PFSK-1 (cell line): ENCODE results near the gene ATP13A2.

Experiments used
- FOXP2 ChIP-seq: optimal IDR thresholded peaks from 2 replicates; pipeline ENCODE3; 2011; ENCODE audit warnings: borderline replicate concordance, control low read depth, inconsistent platforms; ENCODE audit not compliant: insufficient read depth; ENCODE audit errors: extremely low read length, extremely low read depth
- POLR2AphosphoS5 ChIP-seq: IDR thresholded peaks from 2 replicates; pipeline ENCODE4 v1.6.1; 2012; ENCODE audit warnings: low read depth, mild to moderate bottlenecking, control low read depth, low read length, moderate library complexity
- REST ChIP-seq, 2 experiments: IDR thresholded peaks; 2 replicates each; pipeline versions ENCODE4 v1.6.1 to v1.8.0; 2011 to 2012; ENCODE audit warnings: low read depth in 2 of 2, low read length in 2 of 2, control low read depth in 1 of 2, inconsistent platforms in 1 of 2, mild to moderate bottlenecking in 1 of 2, moderate library complexity in 1 of 2; ENCODE audit not compliant: insufficient read depth in 1 of 2
- SIN3A ChIP-seq: IDR thresholded peaks from 2 replicates; pipeline ENCODE4 v1.6.1; 2012; ENCODE audit warnings: mild to moderate bottlenecking, low read length, moderate library complexity, borderline replicate concordance; ENCODE audit not compliant: insufficient read depth
- TAF1 ChIP-seq: IDR thresholded peaks from 2 replicates; pipeline ENCODE4 v1.6.1; 2012; ENCODE audit warnings: low read length, control low read depth, borderline replicate concordance; ENCODE audit not compliant: insufficient read depth

Gene ATP13A2

GRCh38 chr1:17013491-17014320 lies 2.0 kb upstream of the ATP13A2 start:
- TF ChIP-seq POLR2AphosphoS5: no peak
- no peak for TF ChIP-seq FOXP2
- no peak for TF ChIP-seq REST (IDR thresholded peaks at IDR 0.05; ENCODE audit: insufficient read depth in 1 of 2, low read depth in 2 of 2, low read length in 2 of 2)
- no peak for TF ChIP-seq TAF1
- no peak for TF ChIP-seq SIN3A

- TF ChIP-seq FOXP2 (no peak), TAF1 (no peak), SIN3A (no peak), REST (IDR thresholded peaks at IDR 0.05; ENCODE audit: insufficient read depth in 1 of 2, low read depth in 2 of 2, low read length in 2 of 2) (no peak), POLR2AphosphoS5 (no peak)
Observed at GRCh38 chr1:17012775-17013490, 1.2 kb upstream of the ATP13A2 start.

GRCh38 chr1:17011092-17011438 lies 663 bp downstream of the ATP13A2 start:
- TF ChIP-seq FOXP2 (no peak), SIN3A (no peak), REST (IDR thresholded peaks at IDR 0.05; ENCODE audit: insufficient read depth in 1 of 2, low read depth in 2 of 2, low read length in 2 of 2) (no peak), TAF1 (no peak), POLR2AphosphoS5 (no peak)

- TF ChIP-seq REST (IDR thresholded peaks at IDR 0.05; ENCODE audit: insufficient read depth in 1 of 2, low read depth in 2 of 2, low read length in 2 of 2) (no peak), FOXP2 (no peak), SIN3A (no peak)
Observed at GRCh38 chr1:17009706-17010105, 2.0 kb downstream of the ATP13A2 start.
